Upper lobe of left lung (tissue), 6 donors: ENCODE results near the gene RAB27B. TPM values are rescaled to one million over a fixed set of nuclear protein-coding genes. Genes with fewer than 3 reads are reported as not detected.
"Not testable (repeated sequence)": the region's sequence is repeated elsewhere in the genome, so short reads cannot be mapped to it uniquely, and the experiment has no call there.

ENCODE experiments used
- ATAC-seq, 2 donors: fragments of 200-7000 bp; cut with Tn5 transposase; one replicate each; pipeline ENCODE4 v1.9.1; 2022; ENCODE audit warnings: mild to moderate bottlenecking in 2 of 2, moderate library complexity in 2 of 2; ENCODE audit not compliant: low FRiP score in 2 of 2
- DNase-seq, 2 donors: peaks; one replicate each; pipeline ENCODE4 v3.0.0-alpha.2; 2019 to 2020
- H3K27ac ChIP-seq, 4 donors: fragments of 200-600 bp; sonication (generic); one replicate each; pipeline ENCODE4 v1.5.1; 2016 to 2019
- H3K27me3 ChIP-seq, 4 donors: fragments of 200-600 bp; sonication (generic); one replicate each; pipeline ENCODE4 v1.5.1; 2017 to 2019
- H3K36me3 ChIP-seq, 4 donors: fragments of 200-600 bp; sonication (generic); one replicate each; pipeline ENCODE4 v1.5.1; 2016 to 2019
- H3K4me1 ChIP-seq, 4 donors: fragments of 200-600 bp; sonication (generic); one replicate each; pipeline ENCODE4 v1.5.1; 2018 to 2019
- H3K4me3 ChIP-seq, 4 donors: fragments of 200-600 bp; sonication (generic); one replicate each; pipeline ENCODE4 v1.5.1; 2017 to 2019; ENCODE audit warnings: mild to moderate bottlenecking in 2 of 4, moderate library complexity in 1 of 4
- H3K9me3 ChIP-seq, 4 donors: fragments of 200-600 bp; sonication (generic); one replicate each; pipeline ENCODE4 v1.5.1; 2018 to 2019
- CTCF ChIP-seq, 6 experiments: fragments of 450-650 bp in 4 of 6; fragments of 200-600 bp in 2 of 6; sonication (generic) in 2 of 6; IDR thresholded peaks; one replicate each; pipeline ENCODE4 v1.5.1; 2016 to 2019; ENCODE audit warnings: antibody characterized with exemption in 6 of 6
- EP300 ChIP-seq, 4 donors: sonication (generic); formaldehyde crosslinking; IDR thresholded peaks; one replicate each; pipeline ENCODE4 v1.5.1; 2017; ENCODE audit warnings: antibody characterized with exemption in 4 of 4, control low read depth in 2 of 4
- POLR2A ChIP-seq, 4 donors: fragments of 450-650 bp; IDR thresholded peaks; one replicate each; pipeline ENCODE4 v1.5.1; 2016 to 2017; ENCODE audit warnings: antibody characterized with exemption in 4 of 4, mild to moderate bottlenecking in 2 of 4
- POLR2AphosphoS5 ChIP-seq, 2 donors: sonication (generic); formaldehyde crosslinking; IDR thresholded peaks; one replicate each; pipeline ENCODE4 v1.5.1; 2017; ENCODE audit warnings: antibody characterized with exemption in 2 of 2
- WGBS, 2 donors: methylation state at CpG; one replicate each; pipeline ENCODE4 v1.1.5; 2017 to 2018; 5-methylcytosine and 5-hydroxymethylcytosine counted together
- total RNA-seq, 6 donors: library from RNA; depleted of rRNA in 4 of 6; stranded (reverse); fragments of >200 nt in 4 of 6; gene quantifications; one replicate each; pipeline versions ENCODE4 v1.1.0 to v1.2.1, GENCODE V29; 2016 to 2021
- donor health status: DM: no; HTN: no; CAD: no; lungs with moderate emphysema.
- donor health status: DM: no; HTN: yes; CAD: no; lungs with severe emphysema.

Gene RAB27B
- total RNA-seq, 6 donors from 2014 or later, result 4.2 to 28.1 (median 17.1) TPM

- WGBS, 2 donors, result 96 to 100% methylated on average over 1 of the region's 1 CpG
- Histone ChIP-seq H3K4me3 (no peak overlapping the region), H3K27me3 (no peaks in the 10 kb centered on the region), H3K9me3 (no peaks in the 10 kb centered on the region), H3K36me3 (no peaks in the 10 kb centered on the region), H3K27ac (no peak overlapping the region), H3K4me1 (peaks cover 0 to 9% (median 3%) of the 10 kb centered on the region in 4 donors)
- ATAC-seq (no peak), DNase-seq (no peak)
- TF ChIP-seq CTCF (IDR thresholded peaks at IDR 0.05) (no peak), EP300 (IDR thresholded peaks at IDR 0.05) (no peak), POLR2A (IDR thresholded peaks at IDR 0.05) (no peak), POLR2AphosphoS5 (IDR thresholded peaks at IDR 0.05) (no peak)
Observed at GRCh38 chr18:54848121-54848520, 19.8 kb downstream of the RAB27B start.

GRCh38 chr18:54849683-54850082, 21.4 kb downstream of the RAB27B start:
- WGBS, 2 donors, result 48 to 70% methylated on average over 2 of the region's 2 CpGs
- Histone ChIP-seq H3K4me3 (no peak overlapping the region), H3K27me3 (no peaks in the 10 kb centered on the region), H3K27ac (no peak overlapping the region), H3K4me1 (peaks cover 0 to 9% (median 3%) of the 10 kb centered on the region in 4 donors), H3K36me3 (no peaks in the 10 kb centered on the region), H3K9me3 (no peaks in the 10 kb centered on the region)
- TF ChIP-seq POLR2AphosphoS5 (IDR thresholded peaks at IDR 0.05) (no peak), EP300 (IDR thresholded peaks at IDR 0.05) (no peak), CTCF (IDR thresholded peaks at IDR 0.05) (no peak), POLR2A (IDR thresholded peaks at IDR 0.05) (no peak)
- DNase-seq, result no peak
- no peak for ATAC-seq

GRCh38 chr18:54850598-54850997, 22.3 kb downstream of the RAB27B start:
- 96 to 98% methylated on average over 3 of the region's 3 CpGs for WGBS, 2 donors
- no peak for ATAC-seq
- no peak for TF ChIP-seq POLR2AphosphoS5 (IDR thresholded peaks at IDR 0.05)
- TF ChIP-seq EP300 (IDR thresholded peaks at IDR 0.05), result no peak
- no peak for TF ChIP-seq CTCF (IDR thresholded peaks at IDR 0.05)
- TF ChIP-seq POLR2A (IDR thresholded peaks at IDR 0.05), result no peak

GRCh38 chr18:54852780-54853675, 24.8 kb downstream of the RAB27B start:
- ATAC-seq (no peak), DNase-seq (no peak)
- Histone ChIP-seq H3K4me1 (peaks cover 0 to 9% (median 3%) of the 10 kb centered on the region in 4 donors), H3K27ac (no peak overlapping the region), H3K4me3 (no peak overlapping the region), H3K27me3 (no peaks in the 10 kb centered on the region), H3K36me3 (no peaks in the 10 kb centered on the region), H3K9me3 (no peaks in the 10 kb centered on the region)
- 56 to 66% methylated on average over 6 of the region's 6 CpGs for WGBS, 2 donors
- TF ChIP-seq POLR2A (IDR thresholded peaks at IDR 0.05), result no peak
- TF ChIP-seq CTCF (IDR thresholded peaks at IDR 0.05), result no peak
- no peak for TF ChIP-seq POLR2AphosphoS5 (IDR thresholded peaks at IDR 0.05)
- no peak for TF ChIP-seq EP300 (IDR thresholded peaks at IDR 0.05)

More at GRCh38 chr18:54850598-54850997, 22.3 kb downstream of the RAB27B start:
- Histone ChIP-seq H3K27ac (no peak overlapping the region), H3K36me3 (no peaks in the 10 kb centered on the region), H3K9me3 (no peaks in the 10 kb centered on the region), H3K27me3 (no peaks in the 10 kb centered on the region), H3K4me3 (no peak overlapping the region), H3K4me1 (peaks cover 0 to 9% (median 3%) of the 10 kb centered on the region in 4 donors)
- DNase-seq, result no peak

GRCh38 chr18:54855050-54855449, 26.8 kb downstream of the RAB27B start:
- WGBS, 2 donors, result 97 to 98% methylated on average over 3 of the region's 3 CpGs
- H3K27me3 ChIP-seq, H3K27ac ChIP-seq, H3K4me3 ChIP-seq, DNase-seq, H3K4me1 ChIP-seq, H3K36me3 ChIP-seq, ATAC-seq, H3K9me3 ChIP-seq: not testable (repeated sequence)
